Fibroblast of lung (primary cell): ENCODE measurements around the gene CAVIN3.

Source experiments
- CTCF ChIP-seq, 2 donors: IDR thresholded peaks in 1 of 2; conservative IDR thresholded peaks in 1 of 2; 1 replicate in 1 of 2; 2 replicates in 1 of 2; pipeline ENCODE4 v1.5.1; 2011 to 2012; ENCODE audit warnings: low read length in 2 of 2, control low read depth in 1 of 2, inconsistent platforms in 1 of 2, low read depth in 1 of 2, mild to moderate bottlenecking in 1 of 2
- EZH2 ChIP-seq: IDR thresholded peaks from 2 replicates; pipeline ENCODE4 v1.5.1; 2012; ENCODE audit warnings: low read length, control low read depth, mild to moderate bottlenecking; ENCODE audit errors: missing control alignments

DNA sequence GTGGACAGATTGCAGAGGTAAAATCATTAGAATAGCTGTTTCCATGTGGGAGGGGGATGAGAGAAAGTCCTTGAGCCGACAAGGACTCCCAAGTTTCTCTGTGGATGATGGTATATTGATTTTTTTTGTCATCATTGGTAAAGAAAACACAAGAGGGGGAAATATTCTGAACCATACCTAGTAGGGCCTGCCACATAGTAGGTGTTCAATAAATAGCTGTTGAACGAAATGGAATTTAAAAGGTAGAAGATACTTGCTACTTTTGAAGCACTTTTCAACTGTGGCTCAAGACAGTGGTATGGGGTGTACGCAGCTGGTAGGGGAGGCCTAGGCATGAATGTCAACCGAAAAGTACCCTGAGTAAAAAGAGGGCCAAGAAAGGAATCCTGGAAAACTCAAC is 2.1 kb downstream of the CAVIN3 start:
- TF ChIP-seq CTCF (conservative IDR thresholded peaks at IDR 0.05 in 1 of 2, IDR thresholded peaks at IDR 0.05 in 1 of 2; ENCODE audit: low read depth in 1 of 2, low read length in 2 of 2) (no peak), EZH2 (no peak)
